GM13977 (cell line): ENCODE results near the gene FANCB.

ENCODE experiments used
- DNase-seq: peaks from one replicate; pipeline ENCODE4 v3.0.0; 2012; ENCODE audit warnings: low spot score
- in situ Hi-C: fragments of 300-500 bp; cut with MboI; formaldehyde crosslinking; loops from one replicate; pipeline ENCODE4 v1.12.0; 2022; ENCODE audit warnings: low sequenced_read_pairs, low pct_unique_long_range_greater_than_20kb, mixed read lengths, inconsistent platforms; ENCODE audit not compliant: unreplicated experiment
- TF ChIP-seq, protein P1 (sequence below): IDR thresholded peaks from 2 replicates; pipeline ENCODE4 v1.5.1; 2012; ENCODE audit warnings: mild to moderate bottlenecking, control low read depth; ENCODE audit not compliant: insufficient read depth; ENCODE audit errors: extremely low read depth, missing control alignments

FANCB gene

DNA sequence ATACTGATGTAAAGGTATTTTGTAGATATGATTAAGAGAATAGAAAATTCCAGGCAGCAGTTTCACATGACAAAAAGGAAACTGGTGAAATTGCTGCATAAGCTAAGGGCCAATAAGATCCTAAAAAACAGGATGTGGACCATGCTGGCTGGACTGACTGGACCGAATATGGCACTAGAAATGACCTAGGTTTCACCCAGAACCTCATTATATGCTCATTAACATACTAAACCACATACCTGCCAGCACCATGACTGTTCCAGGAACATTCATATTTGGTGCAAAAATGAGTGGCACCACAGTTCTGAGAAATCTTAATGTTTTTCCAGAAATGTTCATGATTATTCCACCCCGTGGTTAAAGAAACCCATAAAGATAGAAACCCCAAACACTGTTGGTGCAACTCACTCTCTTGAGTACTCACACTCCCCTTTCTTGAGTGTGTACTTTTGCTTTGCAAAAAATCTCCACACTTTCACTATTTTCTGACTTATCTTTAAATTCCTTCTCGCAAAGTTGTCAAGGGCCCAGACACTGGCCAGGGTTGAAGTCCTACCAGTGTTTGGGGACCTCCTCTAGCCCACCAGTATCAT is 74.0 kb downstream of the FANCB start:
- DNase-seq: no peak
- TF ChIP-seq, protein P1, sequence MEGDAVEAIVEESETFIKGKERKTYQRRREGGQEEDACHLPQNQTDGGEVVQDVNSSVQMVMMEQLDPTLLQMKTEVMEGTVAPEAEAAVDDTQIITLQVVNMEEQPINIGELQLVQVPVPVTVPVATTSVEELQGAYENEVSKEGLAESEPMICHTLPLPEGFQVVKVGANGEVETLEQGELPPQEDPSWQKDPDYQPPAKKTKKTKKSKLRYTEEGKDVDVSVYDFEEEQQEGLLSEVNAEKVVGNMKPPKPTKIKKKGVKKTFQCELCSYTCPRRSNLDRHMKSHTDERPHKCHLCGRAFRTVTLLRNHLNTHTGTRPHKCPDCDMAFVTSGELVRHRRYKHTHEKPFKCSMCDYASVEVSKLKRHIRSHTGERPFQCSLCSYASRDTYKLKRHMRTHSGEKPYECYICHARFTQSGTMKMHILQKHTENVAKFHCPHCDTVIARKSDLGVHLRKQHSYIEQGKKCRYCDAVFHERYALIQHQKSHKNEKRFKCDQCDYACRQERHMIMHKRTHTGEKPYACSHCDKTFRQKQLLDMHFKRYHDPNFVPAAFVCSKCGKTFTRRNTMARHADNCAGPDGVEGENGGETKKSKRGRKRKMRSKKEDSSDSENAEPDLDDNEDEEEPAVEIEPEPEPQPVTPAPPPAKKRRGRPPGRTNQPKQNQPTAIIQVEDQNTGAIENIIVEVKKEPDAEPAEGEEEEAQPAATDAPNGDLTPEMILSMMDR: no peak
- in situ Hi-C loops: no loop called here
